ENCODE measurements around the gene ARID5B.

DNA sequence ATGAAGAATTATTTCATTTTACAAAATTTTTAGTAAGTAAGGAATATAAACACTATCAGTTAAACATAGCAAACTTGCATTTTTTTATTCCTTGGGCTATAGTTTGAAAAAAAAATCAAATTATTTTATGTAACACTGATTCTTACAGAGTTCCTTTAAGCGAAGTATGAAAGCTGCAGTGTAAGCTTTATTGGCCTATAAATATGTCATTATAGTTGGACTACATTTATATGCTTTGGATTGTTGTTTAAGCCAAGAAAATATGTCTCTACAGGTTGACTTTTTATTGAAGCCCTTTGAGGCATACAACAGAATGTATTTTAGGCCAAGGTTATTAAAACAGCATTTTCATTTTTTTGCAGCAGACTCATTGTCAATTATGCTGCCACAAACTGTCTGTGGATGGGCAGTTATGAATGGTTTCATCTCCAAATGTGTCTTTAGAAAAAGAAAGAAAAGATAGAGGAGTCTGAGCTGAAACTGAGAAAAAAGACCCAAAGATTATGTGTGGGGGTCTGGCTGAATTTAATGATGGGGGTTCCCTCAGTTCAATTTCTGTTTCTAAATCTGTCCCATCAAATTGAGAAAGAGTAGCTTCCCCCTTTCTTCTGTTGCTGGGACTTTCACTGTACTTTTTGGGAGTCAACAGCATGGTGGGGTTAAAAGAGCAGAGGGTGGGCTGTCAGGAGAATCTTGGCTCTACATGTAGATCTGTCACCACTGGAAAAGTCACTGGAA is 43.1 kb downstream of the ARID5B start:
- TF ChIP-seq, protein P1, sequence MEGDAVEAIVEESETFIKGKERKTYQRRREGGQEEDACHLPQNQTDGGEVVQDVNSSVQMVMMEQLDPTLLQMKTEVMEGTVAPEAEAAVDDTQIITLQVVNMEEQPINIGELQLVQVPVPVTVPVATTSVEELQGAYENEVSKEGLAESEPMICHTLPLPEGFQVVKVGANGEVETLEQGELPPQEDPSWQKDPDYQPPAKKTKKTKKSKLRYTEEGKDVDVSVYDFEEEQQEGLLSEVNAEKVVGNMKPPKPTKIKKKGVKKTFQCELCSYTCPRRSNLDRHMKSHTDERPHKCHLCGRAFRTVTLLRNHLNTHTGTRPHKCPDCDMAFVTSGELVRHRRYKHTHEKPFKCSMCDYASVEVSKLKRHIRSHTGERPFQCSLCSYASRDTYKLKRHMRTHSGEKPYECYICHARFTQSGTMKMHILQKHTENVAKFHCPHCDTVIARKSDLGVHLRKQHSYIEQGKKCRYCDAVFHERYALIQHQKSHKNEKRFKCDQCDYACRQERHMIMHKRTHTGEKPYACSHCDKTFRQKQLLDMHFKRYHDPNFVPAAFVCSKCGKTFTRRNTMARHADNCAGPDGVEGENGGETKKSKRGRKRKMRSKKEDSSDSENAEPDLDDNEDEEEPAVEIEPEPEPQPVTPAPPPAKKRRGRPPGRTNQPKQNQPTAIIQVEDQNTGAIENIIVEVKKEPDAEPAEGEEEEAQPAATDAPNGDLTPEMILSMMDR (conservative IDR thresholded peaks at IDR 0.05 in 1 of 2, IDR thresholded peaks at IDR 0.05 in 1 of 2; ENCODE audit: extremely low read depth in 1 of 2, insufficient read depth in 1 of 2, low read depth in 1 of 2, low read length in 2 of 2): no peak
- TF ChIP-seq EZH2 (IDR thresholded peaks at IDR 0.05; ENCODE audit: borderline replicate concordance, low read length): no peak

Data from mammary epithelial cell (primary cell).